Measurements from ENCODE around the gene NF1.

GRCh38 chr17:31078290-31078689 is 16.5 kb upstream of the NF1 start:
- TF ChIP-seq, protein P1, sequence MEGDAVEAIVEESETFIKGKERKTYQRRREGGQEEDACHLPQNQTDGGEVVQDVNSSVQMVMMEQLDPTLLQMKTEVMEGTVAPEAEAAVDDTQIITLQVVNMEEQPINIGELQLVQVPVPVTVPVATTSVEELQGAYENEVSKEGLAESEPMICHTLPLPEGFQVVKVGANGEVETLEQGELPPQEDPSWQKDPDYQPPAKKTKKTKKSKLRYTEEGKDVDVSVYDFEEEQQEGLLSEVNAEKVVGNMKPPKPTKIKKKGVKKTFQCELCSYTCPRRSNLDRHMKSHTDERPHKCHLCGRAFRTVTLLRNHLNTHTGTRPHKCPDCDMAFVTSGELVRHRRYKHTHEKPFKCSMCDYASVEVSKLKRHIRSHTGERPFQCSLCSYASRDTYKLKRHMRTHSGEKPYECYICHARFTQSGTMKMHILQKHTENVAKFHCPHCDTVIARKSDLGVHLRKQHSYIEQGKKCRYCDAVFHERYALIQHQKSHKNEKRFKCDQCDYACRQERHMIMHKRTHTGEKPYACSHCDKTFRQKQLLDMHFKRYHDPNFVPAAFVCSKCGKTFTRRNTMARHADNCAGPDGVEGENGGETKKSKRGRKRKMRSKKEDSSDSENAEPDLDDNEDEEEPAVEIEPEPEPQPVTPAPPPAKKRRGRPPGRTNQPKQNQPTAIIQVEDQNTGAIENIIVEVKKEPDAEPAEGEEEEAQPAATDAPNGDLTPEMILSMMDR (IDR thresholded peaks at IDR 0.05 in 4 of 5, conservative IDR thresholded peaks at IDR 0.05 in 1 of 5): no peak
- no peak for TF ChIP-seq POLR2A (IDR thresholded peaks at IDR 0.05)
